Neural crest cell (in vitro differentiated cells): ENCODE measurements around the gene EVI5L. TPM values are rescaled to one million over a fixed set of nuclear protein-coding genes. Genes with fewer than 3 reads are reported as not detected.

Experiments used
- DNase-seq: peaks from one replicate; pipeline ENCODE4 v3.0.0; 2021; ENCODE audit warnings: low read depth, mixed read lengths, low spot score
- H3K27ac Mint-ChIP-seq: one replicate; pipeline ENCODE4 v1.8.0; 2021; ENCODE audit warnings: mild to moderate bottlenecking, mixed read lengths; ENCODE audit not compliant: unreplicated experiment
- H3K27me3 Mint-ChIP-seq: 2 replicates; pipeline ENCODE4 v1.8.0; 2021; ENCODE audit warnings: low read depth, mild to moderate bottlenecking, mixed read lengths
- H3K36me3 Mint-ChIP-seq: 2 replicates; pipeline ENCODE4 v1.8.0; 2021; ENCODE audit warnings: low read depth, mild to moderate bottlenecking, mixed read lengths
- H3K4me1 Mint-ChIP-seq: 2 replicates; pipeline ENCODE4 v1.8.0; 2021; ENCODE audit warnings: mixed read lengths
- H3K4me3 Mint-ChIP-seq: one replicate; pipeline ENCODE4 v1.8.0; 2021; ENCODE audit warnings: mild to moderate bottlenecking, mixed read lengths
- H3K9me3 Mint-ChIP-seq: 2 replicates; pipeline ENCODE4 v1.8.0; 2021; ENCODE audit warnings: mixed read lengths
- CTCF ChIP-seq: fragments of 200-600 bp; sonication (generic); conservative IDR thresholded peaks from 2 replicates; pipeline ENCODE4 v1.5.0; 2021; ENCODE audit warnings: antibody characterized with exemption, mild to moderate bottlenecking
- total RNA-seq: library from RNA; stranded (reverse); gene quantifications from 2 replicates; pipeline ENCODE4 v1.2.1, GENCODE V29; 2021

The EVI5L gene
- total RNA-seq, 1 donor from 2014 or later: 19.5 TPM

- peaks cover 3% of the 10 kb centered on the region for H3K27me3 Mint-ChIP-seq
- H3K4me3 Mint-ChIP-seq: no peak overlapping the region
- peaks cover 3% of the 10 kb centered on the region for H3K4me1 Mint-ChIP-seq
- DNase-seq: no peak
- no peaks in the 10 kb centered on the region for H3K9me3 Mint-ChIP-seq
- H3K36me3 Mint-ChIP-seq: no peaks in the 10 kb centered on the region
- no peak overlapping the region for H3K27ac Mint-ChIP-seq
- no peak for TF ChIP-seq CTCF
These were observed 65.5 kb downstream of the EVI5L start for GRCh38 chr19:7895565-7895964.

GRCh38 chr19:7897292-7897691 is 67.3 kb downstream of the EVI5L start:
- no peak for TF ChIP-seq CTCF
- no peak overlapping the region for H3K27ac Mint-ChIP-seq
- H3K36me3 Mint-ChIP-seq: no peaks in the 10 kb centered on the region
- peaks cover 3% of the 10 kb centered on the region for H3K4me1 Mint-ChIP-seq
- no peaks in the 10 kb centered on the region for H3K27me3 Mint-ChIP-seq
- no peak overlapping the region for H3K4me3 Mint-ChIP-seq
- no peaks in the 10 kb centered on the region for H3K9me3 Mint-ChIP-seq
- DNase-seq: no peak

GRCh38 chr19:7898967-7899366 is 68.9 kb downstream of the EVI5L start:
- Mint-ChIP-seq H3K27ac (no peak overlapping the region), H3K27me3 (peaks cover 6% of the 10 kb centered on the region), H3K4me3 (no peak overlapping the region), H3K36me3 (no peaks in the 10 kb centered on the region), H3K4me1 (peaks cover 14% of the 10 kb centered on the region), H3K9me3 (no peaks in the 10 kb centered on the region)
- no peak for TF ChIP-seq CTCF
- no peak for DNase-seq

- DNase-seq: no peak
- no peak overlapping the region for H3K4me3 Mint-ChIP-seq
- peaks cover 19% of the 10 kb centered on the region for H3K4me1 Mint-ChIP-seq
- H3K27me3 Mint-ChIP-seq: peaks cover 6% of the 10 kb centered on the region
- H3K9me3 Mint-ChIP-seq: no peaks in the 10 kb centered on the region
- no peaks in the 10 kb centered on the region for H3K36me3 Mint-ChIP-seq
- no peak overlapping the region for H3K27ac Mint-ChIP-seq
- no peak for TF ChIP-seq CTCF
These were observed 69.8 kb downstream of the EVI5L start for GRCh38 chr19:7899751-7900378.

- Mint-ChIP-seq H3K27me3 (peaks cover 6% of the 10 kb centered on the region), H3K4me3 (peak overlapping the region; percentile 65), H3K4me1 (peaks cover 24% of the 10 kb centered on the region), H3K27ac (no peak overlapping the region), H3K9me3 (no peaks in the 10 kb centered on the region), H3K36me3 (no peaks in the 10 kb centered on the region)
- no peak for TF ChIP-seq CTCF
- no peak for DNase-seq
These were observed 70.4 kb downstream of the EVI5L start for GRCh38 chr19:7900401-7900870.
